Adipose tissue (tissue), 3 donors: ENCODE data around the gene OPN4. TPM values are rescaled to one million over a fixed set of nuclear protein-coding genes. Genes with fewer than 3 reads are reported as not detected.
"Not testable (repeated sequence)": the region's sequence is repeated elsewhere in the genome, so short reads cannot be mapped to it uniquely, and the experiment has no call there.

Source experiments
- H3K27ac ChIP-seq: one replicate; pipeline ENCODE4 v1.5.1; 2013; ENCODE audit warnings: low read depth, low read length
- WGBS, 3 donors: extraction: QIAGEN DNeasy Blood & Tissue Kit; methylation state at CpG; one replicate each; pipeline ENCODE4 v1.1.7; 2013; 5-methylcytosine and 5-hydroxymethylcytosine counted together
- polyA plus RNA-seq, 3 donors: library from polyadenylated mRNA; stranded (reverse); fragments of 200-250 nt; gene quantifications; one replicate each; pipeline ENCODE4 v1.2.3, GENCODE V29; 2013
- donor health status: healthy with polysubstance abuse.
- donor health status: Bipolar disorder and iron deficiency.
- donor health status: healthy.

Gene OPN4
- under 1 TPM; 0.02 to 0.34 (median 0.18) TPM for polyA plus RNA-seq

GRCh38 chr10:86654411-86655172 lies at the start of gene OPN4:
Gene OPN4 (plus strand): TSS chr10:86654547. CDS start chr10:86654784, 237 bp downstream.
- WGBS, 3 donors = 84 to 93% (median 93%) methylated on average over 17 of the region's 17 CpGs
- H3K27ac ChIP-seq = no peak within 1 kb of the TSS

GRCh38 chr10:86607674-86608073 lies 46.7 kb upstream of the OPN4 start:
- no peak overlapping the region for H3K27ac ChIP-seq

GRCh38 chr10:86609920-86610319 lies 44.4 kb upstream of the OPN4 start:
- no peak overlapping the region for H3K27ac ChIP-seq

GRCh38 chr10:86611386-86611785 lies 43.0 kb upstream of the OPN4 start:
- H3K27ac ChIP-seq = no peak overlapping the region
- WGBS, 3 donors = 97 to 100% (median 98%) methylated on average over 1 of the region's 1 CpG

- no peak overlapping the region for H3K27ac ChIP-seq
- 83 to 88% (median 87%) methylated on average over 5 of the region's 5 CpGs for WGBS, 3 donors
Observed at GRCh38 chr10:86613096-86613495, 41.3 kb upstream of the OPN4 start.

GRCh38 chr10:86613905-86614304 lies 40.4 kb upstream of the OPN4 start:
- 85 to 89% (median 87%) methylated on average over 6 of the region's 6 CpGs for WGBS, 3 donors
- no peak overlapping the region for H3K27ac ChIP-seq

- WGBS, 3 donors = 85 to 87% (median 85%) methylated on average over 4 of the region's 4 CpGs
- no peak overlapping the region for H3K27ac ChIP-seq
Observed at GRCh38 chr10:86614853-86615252, 39.5 kb upstream of the OPN4 start.

GRCh38 chr10:86617278-86617677 lies 37.1 kb upstream of the OPN4 start:
- H3K27ac ChIP-seq = not testable (repeated sequence)
- 80 to 88% (median 82%) methylated on average over 2 of the region's 2 CpGs for WGBS, 3 donors

GRCh38 chr10:86628311-86628710 lies 26.0 kb upstream of the OPN4 start:
- WGBS, 3 donors = 91 to 100% (median 96%) methylated on average over 2 of the region's 2 CpGs
- no peak overlapping the region for H3K27ac ChIP-seq

GRCh38 chr10:86630079-86630478 lies 24.3 kb upstream of the OPN4 start:
- WGBS, 3 donors = 27 to 51% (median 47%) methylated on average over 2 of the region's 2 CpGs
- no peak overlapping the region for H3K27ac ChIP-seq

- no peak overlapping the region for H3K27ac ChIP-seq
- 6 to 8% (median 7%) methylated on average over 49 of the region's 49 CpGs for WGBS, 3 donors
Observed at GRCh38 chr10:86632009-86632800, 22.1 kb upstream of the OPN4 start.

GRCh38 chr10:86632951-86633350 lies 21.4 kb upstream of the OPN4 start:
- no peak overlapping the region for H3K27ac ChIP-seq
- WGBS, 3 donors = 34 to 65% (median 61%) methylated on average over 5 of the region's 5 CpGs

GRCh38 chr10:86635402-86635801 lies 18.9 kb upstream of the OPN4 start:
- 44 to 75% (median 65%) methylated on average over 2 of the region's 2 CpGs for WGBS, 3 donors
- no peak overlapping the region for H3K27ac ChIP-seq

- no peak overlapping the region for H3K27ac ChIP-seq
- WGBS, 3 donors = 66 to 90% (median 76%) methylated on average over 2 of the region's 2 CpGs
Observed at GRCh38 chr10:86636311-86636710, 18.0 kb upstream of the OPN4 start.

- H3K27ac ChIP-seq = no peak overlapping the region
Observed at GRCh38 chr10:86642021-86642420, 12.3 kb upstream of the OPN4 start.

GRCh38 chr10:86642499-86642898 lies 11.8 kb upstream of the OPN4 start:
- no peak overlapping the region for H3K27ac ChIP-seq
- 73 to 86% (median 77%) methylated on average over 5 of the region's 5 CpGs for WGBS, 3 donors

GRCh38 chr10:86644152-86644793 lies 10.1 kb upstream of the OPN4 start:
- H3K27ac ChIP-seq = no peak overlapping the region

GRCh38 chr10:86644794-86645445 lies 9.4 kb upstream of the OPN4 start:
- H3K27ac ChIP-seq = no peak overlapping the region
- 90 to 100% (median 90%) methylated on average over 5 of the region's 5 CpGs for WGBS, 3 donors

More at GRCh38 chr10:86644152-86644793, 10.1 kb upstream of the OPN4 start:
- WGBS, 3 donors = 51 to 79% (median 68%) methylated on average over 5 of the region's 5 CpGs

GRCh38 chr10:86645621-86646165 lies 8.7 kb upstream of the OPN4 start:
- not testable (repeated sequence) for H3K27ac ChIP-seq
- 95 to 97% (median 96%) methylated on average over 5 of the region's 5 CpGs for WGBS, 3 donors
